Natural killer cell (primary cell): ENCODE results near the gene SGTB. TPM values are rescaled to one million over a fixed set of nuclear protein-coding genes. Genes with fewer than 3 reads are reported as not detected.

Experiments used
- ATAC-seq, 3 donors: fragments of 150-1000 bp in 2 of 3; fragments of 200-7000 bp in 1 of 3; cut with Tn5 transposase; 1 replicate in 1 of 3; 2 replicates in 2 of 3; pipeline ENCODE4 v1.10.0; 2021; ENCODE audit warnings: mild to moderate bottlenecking in 2 of 3, moderate library complexity in 2 of 3
- DNase-seq, 2 donors: peaks; one replicate each; pipeline versions ENCODE4 v3.0.0 to v3.0.0-alpha.2; 2013 to 2021; ENCODE audit warnings: mixed read lengths in 1 of 2
- H3K27ac ChIP-seq: one replicate; pipeline ENCODE4 v1.5.1; 2013; ENCODE audit warnings: mild to moderate bottlenecking, low read length
- H3K27me3 ChIP-seq: one replicate; pipeline ENCODE4 v1.6.1; 2013; ENCODE audit warnings: low read length; ENCODE audit not compliant: control insufficient read depth, insufficient read depth
- H3K36me3 ChIP-seq: one replicate; pipeline ENCODE4 v1.6.1; 2013; ENCODE audit warnings: low read length; ENCODE audit not compliant: control insufficient read depth, insufficient read depth
- H3K4me1 ChIP-seq: one replicate; pipeline ENCODE4 v1.6.1; 2013; ENCODE audit warnings: low read length; ENCODE audit not compliant: control insufficient read depth, insufficient read depth
- H3K4me3 ChIP-seq: one replicate; pipeline ENCODE4 v1.5.1; 2013; ENCODE audit warnings: low read length
- H3K9me3 ChIP-seq: one replicate; pipeline ENCODE4 v1.6.1; 2013; ENCODE audit warnings: low read length; ENCODE audit not compliant: control insufficient read depth, insufficient read depth
- H3K27ac Mint-ChIP-seq, 2 donors: one replicate each; pipeline ENCODE4 v1.8.0; 2022; ENCODE audit warnings: mild to moderate bottlenecking in 2 of 2, mixed read lengths in 2 of 2, moderate library complexity in 1 of 2
- H3K27me3 Mint-ChIP-seq, 2 donors: one replicate each; pipeline ENCODE4 v1.8.0; 2022; ENCODE audit warnings: low read depth in 2 of 2, mixed read lengths in 2 of 2
- H3K36me3 Mint-ChIP-seq: one replicate; pipeline ENCODE4 v1.8.0; 2022; ENCODE audit warnings: mixed read lengths
- H3K4me1 Mint-ChIP-seq, 2 donors: one replicate each; pipeline ENCODE4 v1.8.0; 2022; ENCODE audit warnings: mixed read lengths in 2 of 2
- H3K4me3 Mint-ChIP-seq: one replicate; pipeline ENCODE4 v1.8.0; 2022; ENCODE audit warnings: mild to moderate bottlenecking, moderate library complexity, mixed read lengths
- H3K9me3 Mint-ChIP-seq, 2 donors: one replicate each; pipeline ENCODE4 v1.8.0; 2022; ENCODE audit warnings: mixed read lengths in 2 of 2
- CTCF ChIP-seq: fragments of 200-600 bp; IDR thresholded peaks from one replicate; pipeline ENCODE4 v1.8.0; 2022; ENCODE audit warnings: antibody characterized with exemption
- WGBS: methylation state at CpG from one replicate; pipeline ENCODE4 v1.1.7; 2013; ENCODE audit warnings: missing lambda C conversion rate; ENCODE audit not compliant: insufficient coverage; 5-methylcytosine and 5-hydroxymethylcytosine counted together
- intact Hi-C: fragments of 100-400 bp; cut with micrococcal nuclease; formaldehyde crosslinking; loops from one replicate; pipeline ENCODE4 v1.14.2; 2022
- total RNA-seq, 4 donors: library from RNA; stranded (reverse); fragments of 120-200 nt in 1 of 4; gene quantifications; one replicate each; pipeline versions ENCODE4 v1.2.3 to v1.2.4, GENCODE V29; 2013 to 2022

SGTB gene
- total RNA-seq, 3 donors from 2014 or later (not counting 1 experiment from before 2014, with no cell fraction given) = 6.9 to 12.0 (median 10.0) TPM

GRCh38 chr5:65708145-65708544 lies 13.8 kb downstream of the SGTB start:
- no peaks in the 10 kb centered on the region for H3K36me3 Mint-ChIP-seq
- H3K36me3 ChIP-seq = peaks cover 19% of the 10 kb centered on the region
- intact Hi-C loops = no loop called here

DNA sequence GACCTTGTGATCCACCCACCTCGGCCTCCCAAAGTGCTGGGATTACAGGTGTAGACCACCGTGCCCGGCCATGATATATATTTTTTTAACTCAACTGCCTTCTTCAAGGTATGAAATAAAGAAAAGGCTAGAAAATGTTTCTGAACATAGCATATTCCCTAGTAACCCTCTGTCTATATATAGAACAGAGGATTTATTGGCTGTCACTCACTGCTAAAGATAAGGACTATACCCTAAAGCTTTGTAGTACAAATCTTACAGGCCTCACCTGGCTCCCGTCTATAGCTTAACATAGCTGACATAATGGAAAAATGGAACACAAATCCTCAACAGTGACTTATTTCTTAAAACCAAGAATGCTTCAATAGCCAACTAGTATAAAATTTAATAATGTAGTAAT lies 14.2 kb downstream of the SGTB start:
- H3K4me3 ChIP-seq = no peak overlapping the region
- Mint-ChIP-seq H3K4me1 (no peaks in the 10 kb centered on the region), H3K9me3 (no peaks in the 10 kb centered on the region), H3K36me3 (no peaks in the 10 kb centered on the region), H3K27ac (no peak overlapping the region), H3K27me3 (no peaks in the 10 kb centered on the region), H3K4me3 (no peak overlapping the region)
- no peaks in the 10 kb centered on the region for H3K4me1 ChIP-seq
- DNase-seq (no peak), ATAC-seq (no peak)
- H3K27ac ChIP-seq = no peak overlapping the region
- H3K9me3 ChIP-seq = no peaks in the 10 kb centered on the region
- WGBS = 100% methylated on average over 4 of the region's 4 CpGs
- no peak for TF ChIP-seq CTCF
- peaks cover 19% of the 10 kb centered on the region for H3K36me3 ChIP-seq
- intact Hi-C loops = no loop called here
- H3K27me3 ChIP-seq = no peaks in the 10 kb centered on the region

More at GRCh38 chr5:65708145-65708544, 13.8 kb downstream of the SGTB start:
- Histone ChIP-seq H3K4me1 (no peaks in the 10 kb centered on the region), H3K27ac (no peak overlapping the region), H3K4me3 (no peak overlapping the region), H3K27me3 (no peaks in the 10 kb centered on the region), H3K9me3 (no peaks in the 10 kb centered on the region)
- Mint-ChIP-seq H3K4me1 (no peaks in the 10 kb centered on the region), H3K9me3 (no peaks in the 10 kb centered on the region), H3K27me3 (no peaks in the 10 kb centered on the region), H3K4me3 (no peak overlapping the region), H3K27ac (no peak overlapping the region)
- WGBS = 99% methylated on average over 4 of the region's 4 CpGs
- ATAC-seq (no peak), DNase-seq (no peak)
- TF ChIP-seq CTCF = no peak

- Mint-ChIP-seq H3K27me3 (no peaks in the 10 kb centered on the region), H3K9me3 (no peaks in the 10 kb centered on the region), H3K4me3 (no peak overlapping the region), H3K4me1 (no peaks in the 10 kb centered on the region), H3K36me3 (no peaks in the 10 kb centered on the region), H3K27ac (no peak overlapping the region)
- intact Hi-C loops = no loop called here
- WGBS = 84% methylated on average over 2 of the region's 2 CpGs
- Histone ChIP-seq H3K9me3 (no peaks in the 10 kb centered on the region), H3K4me3 (no peak overlapping the region), H3K36me3 (peaks cover 8% of the 10 kb centered on the region), H3K27ac (no peak overlapping the region), H3K4me1 (no peaks in the 10 kb centered on the region), H3K27me3 (no peaks in the 10 kb centered on the region)
- ATAC-seq (no peak), DNase-seq (no peak)
- no peak for TF ChIP-seq CTCF
Observed at GRCh38 chr5:65704621-65705239, 17.2 kb downstream of the SGTB start.

DNA sequence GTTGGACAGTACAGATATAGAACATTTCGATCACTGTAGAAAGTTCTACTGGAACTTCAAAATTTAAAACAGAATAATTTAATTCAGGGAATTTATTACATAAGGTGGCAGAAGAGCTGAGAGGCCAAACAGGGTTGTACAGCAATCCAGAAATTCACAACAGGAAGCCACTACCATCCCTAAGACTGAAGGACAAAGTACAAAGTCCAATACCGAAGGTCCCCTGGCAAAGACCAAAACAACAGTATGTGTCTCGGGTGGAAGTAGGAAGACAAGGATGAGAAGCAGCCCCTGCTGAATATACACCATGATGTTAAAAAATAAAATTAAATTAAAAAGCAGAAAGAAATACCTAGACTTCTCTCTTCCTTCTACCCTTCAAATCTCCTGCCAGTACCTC lies 19.9 kb downstream of the SGTB start:
- Histone ChIP-seq H3K36me3 (peaks cover 5% of the 10 kb centered on the region), H3K4me1 (no peaks in the 10 kb centered on the region), H3K27ac (no peak overlapping the region), H3K27me3 (no peaks in the 10 kb centered on the region), H3K9me3 (no peaks in the 10 kb centered on the region), H3K4me3 (no peak overlapping the region)
- H3K9me3 Mint-ChIP-seq = no peaks in the 10 kb centered on the region
- H3K27me3 Mint-ChIP-seq = no peaks in the 10 kb centered on the region
- no peak overlapping the region for H3K27ac Mint-ChIP-seq
- H3K36me3 Mint-ChIP-seq = peaks cover 9% of the 10 kb centered on the region
- ATAC-seq = no peak
- DNase-seq = no peak
- H3K4me3 Mint-ChIP-seq = no peak overlapping the region
- no peak for TF ChIP-seq CTCF
- intact Hi-C loops = no loop called here
- WGBS = 100% methylated on average over 2 of the region's 3 CpGs
- H3K4me1 Mint-ChIP-seq = no peaks in the 10 kb centered on the region
